ENCODE data around the gene VTCN1.
"Not testable (repeated sequence)": the region's sequence is repeated elsewhere in the genome, so short reads cannot be mapped to it uniquely, and the experiment has no call there.

VTCN1 gene, protein sequence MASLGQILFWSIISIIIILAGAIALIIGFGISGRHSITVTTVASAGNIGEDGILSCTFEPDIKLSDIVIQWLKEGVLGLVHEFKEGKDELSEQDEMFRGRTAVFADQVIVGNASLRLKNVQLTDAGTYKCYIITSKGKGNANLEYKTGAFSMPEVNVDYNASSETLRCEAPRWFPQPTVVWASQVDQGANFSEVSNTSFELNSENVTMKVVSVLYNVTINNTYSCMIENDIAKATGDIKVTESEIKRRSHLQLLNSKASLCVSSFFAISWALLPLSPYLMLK

DNA sequence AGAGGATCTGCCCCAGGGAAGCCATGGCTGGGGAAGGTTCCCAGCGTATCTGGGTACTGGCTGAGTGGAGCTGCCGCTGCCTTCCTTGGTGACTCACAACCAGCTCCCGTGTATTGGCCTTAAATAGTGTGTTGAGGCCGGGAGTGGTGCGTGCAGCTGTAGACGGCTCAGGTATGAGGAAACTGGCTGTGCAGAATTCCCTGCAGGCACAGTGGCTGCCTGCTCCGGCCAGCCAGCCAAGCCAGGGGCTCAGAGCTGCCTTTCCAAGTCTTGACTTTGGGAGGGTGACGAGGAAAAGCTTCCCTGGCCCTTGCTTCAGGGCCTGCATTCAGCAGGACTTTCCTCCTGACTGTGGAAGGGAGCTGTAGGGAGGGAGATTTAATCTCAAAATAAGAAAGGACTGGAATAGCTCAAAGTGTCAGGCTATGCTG is at the start of gene VTCN1:
Gene VTCN1, minus strand, starts transcription at position 97 of the 431 bp plus-strand sequence. Its CDS starts 72 bp downstream, at position 25.
- no peak for DNase-seq (ENCODE audit: low read depth, low spot score)
- CTCF ChIA-PET, result no interaction called here
- H3K4me3 ChIP-seq (ENCODE audit: low read depth, low read length), result no peak within 1 kb of the TSS
- TF ChIP-seq, protein P1, sequence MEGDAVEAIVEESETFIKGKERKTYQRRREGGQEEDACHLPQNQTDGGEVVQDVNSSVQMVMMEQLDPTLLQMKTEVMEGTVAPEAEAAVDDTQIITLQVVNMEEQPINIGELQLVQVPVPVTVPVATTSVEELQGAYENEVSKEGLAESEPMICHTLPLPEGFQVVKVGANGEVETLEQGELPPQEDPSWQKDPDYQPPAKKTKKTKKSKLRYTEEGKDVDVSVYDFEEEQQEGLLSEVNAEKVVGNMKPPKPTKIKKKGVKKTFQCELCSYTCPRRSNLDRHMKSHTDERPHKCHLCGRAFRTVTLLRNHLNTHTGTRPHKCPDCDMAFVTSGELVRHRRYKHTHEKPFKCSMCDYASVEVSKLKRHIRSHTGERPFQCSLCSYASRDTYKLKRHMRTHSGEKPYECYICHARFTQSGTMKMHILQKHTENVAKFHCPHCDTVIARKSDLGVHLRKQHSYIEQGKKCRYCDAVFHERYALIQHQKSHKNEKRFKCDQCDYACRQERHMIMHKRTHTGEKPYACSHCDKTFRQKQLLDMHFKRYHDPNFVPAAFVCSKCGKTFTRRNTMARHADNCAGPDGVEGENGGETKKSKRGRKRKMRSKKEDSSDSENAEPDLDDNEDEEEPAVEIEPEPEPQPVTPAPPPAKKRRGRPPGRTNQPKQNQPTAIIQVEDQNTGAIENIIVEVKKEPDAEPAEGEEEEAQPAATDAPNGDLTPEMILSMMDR (IDR thresholded peaks at IDR 0.05; ENCODE audit: insufficient read depth, low read length, missing control alignments), result no peak
- POLR2A ChIA-PET, result no interaction called here

DNA sequence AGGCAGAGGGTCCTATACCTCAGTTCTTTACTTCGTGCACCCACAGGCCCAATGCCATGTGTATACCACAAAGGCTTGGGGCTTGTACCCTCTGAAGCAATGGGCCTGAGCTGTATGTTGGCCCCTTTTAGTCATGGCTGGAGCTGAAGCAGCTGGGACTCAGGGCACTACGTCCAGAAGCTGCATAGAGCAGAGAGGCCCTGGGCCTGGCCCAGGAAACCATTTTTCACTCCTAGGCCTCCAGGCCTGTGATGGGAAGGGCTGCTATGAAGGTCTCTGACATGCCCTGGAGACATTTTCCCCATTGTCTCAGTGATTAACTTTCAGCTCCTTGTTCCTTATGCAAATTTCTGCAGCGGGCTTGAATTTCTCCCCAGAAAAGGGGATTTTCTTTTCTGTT is 48.1 kb upstream of the VTCN1 start:
- TF ChIP-seq, protein P1 (IDR thresholded peaks at IDR 0.05; ENCODE audit: insufficient read depth, low read length, missing control alignments), result no peak
- CTCF ChIA-PET, result no interaction called here
- no peak overlapping the region for H3K4me3 ChIP-seq (ENCODE audit: low read depth, low read length)
- no peak for DNase-seq (ENCODE audit: low read depth, low spot score)
- POLR2A ChIA-PET, result no interaction called here

DNA sequence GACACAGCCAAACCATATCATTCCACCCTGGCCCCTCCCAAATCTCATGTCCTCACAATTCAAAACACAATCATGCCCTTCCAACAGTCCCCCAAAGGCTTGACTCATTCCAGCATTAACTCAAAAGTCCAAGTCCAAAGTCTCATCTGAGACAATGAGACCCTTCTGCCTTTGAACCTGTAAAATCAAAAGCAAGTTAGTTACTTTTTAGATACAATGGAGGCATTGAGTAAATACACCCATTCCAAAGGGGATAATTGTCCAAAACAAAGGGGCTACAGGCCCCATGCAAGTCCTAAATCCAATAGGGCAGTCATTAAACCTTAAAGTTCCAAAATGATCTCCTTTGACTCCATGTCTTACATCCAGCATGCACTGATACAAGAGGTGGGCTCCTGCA is 47.3 kb upstream of the VTCN1 start:
- POLR2A ChIA-PET; DNase-seq (ENCODE audit: low read depth, low spot score); H3K4me3 ChIP-seq (ENCODE audit: low read depth, low read length); CTCF ChIA-PET: not testable (repeated sequence)

DNA sequence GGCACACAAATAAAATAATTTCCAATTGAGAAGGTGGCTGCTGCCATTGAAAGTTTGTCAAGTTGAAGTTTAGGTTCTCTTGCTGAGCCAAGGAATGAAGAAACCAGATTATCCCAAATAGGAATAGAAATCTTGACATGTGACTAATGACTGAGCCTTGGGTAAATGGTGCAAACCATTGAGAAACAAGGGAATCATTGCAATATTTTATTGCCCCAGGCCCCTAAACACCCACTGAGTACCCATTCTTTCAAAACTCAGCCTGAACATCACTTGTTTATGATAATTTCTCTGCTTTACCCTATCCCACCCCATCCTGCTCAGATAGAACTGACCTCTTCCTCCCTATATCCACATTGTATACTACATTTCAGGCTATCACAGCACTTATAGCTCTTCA is 46.6 kb upstream of the VTCN1 start:
- no peak for DNase-seq (ENCODE audit: low read depth, low spot score)
- POLR2A ChIA-PET, result no interaction called here
- CTCF ChIA-PET, result no interaction called here
- TF ChIP-seq, protein P1 (IDR thresholded peaks at IDR 0.05; ENCODE audit: insufficient read depth, low read length, missing control alignments), result no peak
- no peak overlapping the region for H3K4me3 ChIP-seq (ENCODE audit: low read depth, low read length)

DNA sequence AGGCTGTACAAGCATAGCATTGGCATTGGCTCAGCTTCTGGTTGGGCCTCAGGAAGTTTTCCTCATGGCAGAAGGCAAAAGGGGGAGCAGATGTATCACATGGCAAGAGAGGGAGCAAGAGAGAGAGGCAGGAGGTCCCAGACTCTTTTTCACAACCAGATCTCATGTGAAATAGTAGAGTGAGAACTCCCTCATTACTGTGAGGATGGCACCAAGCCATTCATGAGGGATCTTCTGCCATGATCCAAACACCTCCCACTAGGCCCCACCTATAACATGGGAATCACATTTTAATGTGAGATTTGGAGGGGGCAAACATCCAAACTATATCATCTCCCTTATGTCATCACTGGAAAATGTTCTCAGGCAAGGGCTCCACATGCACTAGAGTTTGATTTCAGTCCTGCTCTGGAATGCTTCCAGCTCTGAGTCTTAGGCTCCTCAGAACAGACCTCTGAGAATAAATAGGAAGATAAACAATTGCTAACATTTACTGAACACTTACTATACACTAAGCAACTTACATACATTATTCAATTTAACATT is 39.4 kb upstream of the VTCN1 start:
- no peak overlapping the region for H3K4me3 ChIP-seq (ENCODE audit: low read depth, low read length)
- POLR2A ChIA-PET, result no interaction called here
- TF ChIP-seq, protein P1 (IDR thresholded peaks at IDR 0.05; ENCODE audit: insufficient read depth, low read length, missing control alignments), result no peak
- DNase-seq (ENCODE audit: low read depth, low spot score), result no peak
- CTCF ChIA-PET, result no interaction called here

DNA sequence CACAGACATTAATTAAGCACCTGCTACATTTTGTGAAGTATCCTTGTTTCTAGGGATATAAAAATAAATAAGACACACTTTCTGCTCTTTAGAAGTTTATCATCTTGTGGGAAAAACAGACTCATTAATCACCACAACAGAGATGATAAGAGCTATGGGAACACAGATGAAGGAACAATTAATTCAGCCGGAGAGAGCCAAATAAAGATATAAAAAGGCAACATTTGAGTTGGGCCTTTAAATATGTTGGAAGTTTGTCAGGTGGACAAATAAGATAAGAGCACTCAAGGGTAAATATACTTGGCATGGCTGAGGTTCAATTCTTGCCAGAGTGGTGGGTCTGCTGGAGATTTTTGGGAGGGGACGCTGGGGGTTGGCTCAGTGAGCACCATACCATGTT is 34.2 kb upstream of the VTCN1 start:
- no peak for DNase-seq (ENCODE audit: low read depth, low spot score)
- ChIA-PET POLR2A (no interaction called here), CTCF (no interaction called here)
- no peak overlapping the region for H3K4me3 ChIP-seq (ENCODE audit: low read depth, low read length)
- TF ChIP-seq, protein P1 (IDR thresholded peaks at IDR 0.05; ENCODE audit: insufficient read depth, low read length, missing control alignments), result no peak

DNA sequence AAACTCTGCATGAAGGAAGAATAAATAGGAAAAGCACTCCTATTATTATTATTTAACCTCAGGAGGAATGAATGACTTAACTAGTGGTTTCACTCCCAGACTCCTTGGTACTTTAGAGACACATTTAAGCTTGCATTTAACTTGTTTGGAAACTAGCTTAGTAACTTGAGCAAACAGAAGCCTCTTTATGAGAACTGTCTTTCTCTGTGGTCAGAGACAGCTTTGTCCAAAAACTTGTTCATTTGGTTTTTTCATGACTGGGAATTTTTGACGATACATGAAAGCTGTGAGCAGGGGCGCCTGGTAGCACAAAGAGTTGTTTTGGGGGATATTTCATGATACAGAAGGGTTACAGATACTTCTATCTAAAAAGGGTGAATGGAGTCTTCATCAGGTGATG is 33.6 kb upstream of the VTCN1 start:
- no peak overlapping the region for H3K4me3 ChIP-seq (ENCODE audit: low read depth, low read length)
- TF ChIP-seq, protein P1 (IDR thresholded peaks at IDR 0.05; ENCODE audit: insufficient read depth, low read length, missing control alignments), result no peak
- no peak for DNase-seq (ENCODE audit: low read depth, low spot score)
- ChIA-PET POLR2A (no interaction called here), CTCF (no interaction called here)
